CD4-positive, alpha-beta T cell (primary cell): Measurements from ENCODE around the gene MTG1. TPM values are rescaled to one million over a fixed set of nuclear protein-coding genes. Genes with fewer than 3 reads are reported as not detected.

Experiments used
- ATAC-seq: fragments of 200-7000 bp; cut with Tn5 transposase; one replicate; pipeline ENCODE4 v1.10.0; 2022; ENCODE audit warnings: mild to moderate bottlenecking; ENCODE audit not compliant: poor library complexity
- CTCF ChIA-PET: fragments of 350-600 bp; sonication (Branson Sonifier 250); formaldehyde crosslinking; loops from one replicate; lab custom pipeline; 2021; ENCODE audit warnings: antibody characterized with exemption, inconsistent platforms; lab: Charles Lee
- POLR2A ChIA-PET: fragments of 350-600 bp; sonication (Branson Sonifier 250); formaldehyde crosslinking; loops from one replicate; lab custom pipeline; 2021; ENCODE audit warnings: antibody characterized with exemption, inconsistent platforms; lab: Charles Lee
- DNase-seq, 14 experiments: peaks; one replicate each; pipeline ENCODE4 v3.0.0-alpha.2; 2013 to 2020; ENCODE audit warnings: mixed read lengths in 2 of 14
- H3K27ac ChIP-seq, 2 donors: one replicate each; pipeline versions ENCODE4 v1.5.1 to v1.7.0; 2013; ENCODE audit warnings: low read length in 2 of 2, low read depth in 1 of 2, mild to moderate bottlenecking in 1 of 2
- H3K27me3 ChIP-seq, 2 experiments: 1 replicate in 1 of 2; 2 replicates in 1 of 2; pipeline versions ENCODE4 v1.6.1 to v1.7.0; 2013; ENCODE audit warnings: low read length in 2 of 2, control low read depth in 1 of 2, mild to moderate bottlenecking in 1 of 2, moderate library complexity in 1 of 2; ENCODE audit not compliant: insufficient read depth in 2 of 2, control insufficient read depth in 1 of 2
- H3K36me3 ChIP-seq: one replicate; pipeline ENCODE4 v1.6.1; 2013; ENCODE audit warnings: low read length, control low read depth; ENCODE audit not compliant: insufficient read depth
- H3K4me1 ChIP-seq: one replicate; pipeline ENCODE4 v1.6.1; 2013; ENCODE audit warnings: low read length, control low read depth; ENCODE audit not compliant: insufficient read depth
- H3K4me3 ChIP-seq: one replicate; pipeline ENCODE4 v1.5.1; 2013; ENCODE audit warnings: mild to moderate bottlenecking, low read length, moderate library complexity
- H3K9me3 ChIP-seq, 2 experiments: 1 replicate in 1 of 2; 2 replicates in 1 of 2; pipeline versions ENCODE4 v1.6.1 to v1.7.0; 2013; ENCODE audit warnings: low read length in 2 of 2, mild to moderate bottlenecking in 2 of 2, control low read depth in 1 of 2, moderate library complexity in 1 of 2; ENCODE audit not compliant: control insufficient read depth in 1 of 2, insufficient read depth in 1 of 2
- H3K27ac Mint-ChIP-seq: one replicate; pipeline ENCODE4 v1.8.0; 2020; ENCODE audit warnings: mixed read lengths
- H3K27me3 Mint-ChIP-seq: one replicate; pipeline ENCODE4 v1.8.0; 2021; ENCODE audit warnings: mixed read lengths
- H3K36me3 Mint-ChIP-seq: one replicate; pipeline ENCODE4 v1.8.0; 2021; ENCODE audit warnings: low read depth, mixed read lengths
- H3K4me1 Mint-ChIP-seq: one replicate; pipeline ENCODE4 v1.8.0; 2021; ENCODE audit warnings: low read depth, mixed read lengths
- H3K4me3 Mint-ChIP-seq: one replicate; pipeline ENCODE4 v1.8.0; 2020; ENCODE audit warnings: mild to moderate bottlenecking, mixed read lengths
- H3K9me3 Mint-ChIP-seq: one replicate; pipeline ENCODE4 v1.8.0; 2020; ENCODE audit warnings: mixed read lengths
- intact Hi-C, 2 experiments: fragments of 100-400 bp; cut with DNase I in 1 of 2; cut with micrococcal nuclease in 1 of 2; formaldehyde crosslinking; loops; one replicate each; pipeline versions ENCODE4 v1.15.1 to v1.9.0; 2023 to 2025; cut with DNase I, micrococcal nuclease
- total RNA-seq, 174 experiments: library from RNA in 2 of 174; stranded (reverse) in 2 of 174; gene quantifications; one replicate each; pipeline ENCODE4 v1.2.3 and lab custom pipeline; 2021 to 2026
- TF ChIP-seq, protein P1 (sequence below): fragments of 200-600 bp; IDR thresholded peaks from one replicate; pipeline ENCODE4 v1.8.0; 2022; ENCODE audit warnings: antibody characterized with exemption, mild to moderate bottlenecking

Gene MTG1
- total RNA-seq, 2 experiments from 2014 or later, result 28.5 to 34.9 TPM

DNA sequence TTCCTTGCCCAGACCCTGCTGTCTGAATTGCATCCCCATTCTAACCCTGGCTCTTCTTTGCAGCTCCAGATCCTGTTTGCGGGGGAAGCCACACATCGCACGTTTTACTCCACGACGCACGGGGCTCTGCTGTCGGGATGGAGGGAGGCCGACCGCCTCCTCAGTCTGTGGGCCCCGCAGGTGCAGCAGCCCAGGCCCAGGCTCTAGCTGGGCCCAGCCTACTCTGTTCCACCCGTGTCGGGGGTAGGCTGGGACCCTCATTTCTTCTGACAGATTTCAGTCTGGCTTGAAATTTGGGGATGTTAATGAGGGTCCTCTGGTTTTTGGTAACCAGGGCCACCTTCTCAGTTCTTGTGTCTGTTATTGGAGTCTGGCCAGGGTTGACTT lies 2.7 kb upstream of the MTG1 start:
- peaks cover 57% of the 10 kb centered on the region for H3K4me1 Mint-ChIP-seq
- H3K27ac Mint-ChIP-seq, result peak overlapping the region; percentile 93
- no peaks in the 10 kb centered on the region for H3K9me3 Mint-ChIP-seq
- ChIA-PET POLR2A (interaction anchor here (0.6 to 2.6 kb wide), 2 partner anchors 13 to 84 kb away, joined by 6 to 19 read pairs; partner anchors contain the start of gene PAOX), CTCF (no interaction called here)
- H3K27ac ChIP-seq, result peak overlapping the region; percentile 23 to 72
- peak overlapping the region; percentile 48 for H3K4me3 Mint-ChIP-seq
- ATAC-seq (no peak), DNase-seq (no peak)
- H3K27me3 Mint-ChIP-seq, result no peaks in the 10 kb centered on the region
- H3K36me3 ChIP-seq, result peaks cover 8% of the 10 kb centered on the region
- no peak overlapping the region for H3K4me3 ChIP-seq
- H3K4me1 ChIP-seq, result peaks cover 66% of the 10 kb centered on the region
- H3K36me3 Mint-ChIP-seq, result peaks cover 14% of the 10 kb centered on the region
- H3K9me3 ChIP-seq, result no peaks in the 10 kb centered on the region
- TF ChIP-seq, protein P1, sequence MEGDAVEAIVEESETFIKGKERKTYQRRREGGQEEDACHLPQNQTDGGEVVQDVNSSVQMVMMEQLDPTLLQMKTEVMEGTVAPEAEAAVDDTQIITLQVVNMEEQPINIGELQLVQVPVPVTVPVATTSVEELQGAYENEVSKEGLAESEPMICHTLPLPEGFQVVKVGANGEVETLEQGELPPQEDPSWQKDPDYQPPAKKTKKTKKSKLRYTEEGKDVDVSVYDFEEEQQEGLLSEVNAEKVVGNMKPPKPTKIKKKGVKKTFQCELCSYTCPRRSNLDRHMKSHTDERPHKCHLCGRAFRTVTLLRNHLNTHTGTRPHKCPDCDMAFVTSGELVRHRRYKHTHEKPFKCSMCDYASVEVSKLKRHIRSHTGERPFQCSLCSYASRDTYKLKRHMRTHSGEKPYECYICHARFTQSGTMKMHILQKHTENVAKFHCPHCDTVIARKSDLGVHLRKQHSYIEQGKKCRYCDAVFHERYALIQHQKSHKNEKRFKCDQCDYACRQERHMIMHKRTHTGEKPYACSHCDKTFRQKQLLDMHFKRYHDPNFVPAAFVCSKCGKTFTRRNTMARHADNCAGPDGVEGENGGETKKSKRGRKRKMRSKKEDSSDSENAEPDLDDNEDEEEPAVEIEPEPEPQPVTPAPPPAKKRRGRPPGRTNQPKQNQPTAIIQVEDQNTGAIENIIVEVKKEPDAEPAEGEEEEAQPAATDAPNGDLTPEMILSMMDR, result no peak
- H3K27me3 ChIP-seq, result no peaks in the 10 kb centered on the region
- intact Hi-C loops, result loop anchor here (5.0 kb wide), 3 partner anchors 54 to 129 kb away; partner anchors contain the start of gene CALY (in 1 of the 2)

DNA sequence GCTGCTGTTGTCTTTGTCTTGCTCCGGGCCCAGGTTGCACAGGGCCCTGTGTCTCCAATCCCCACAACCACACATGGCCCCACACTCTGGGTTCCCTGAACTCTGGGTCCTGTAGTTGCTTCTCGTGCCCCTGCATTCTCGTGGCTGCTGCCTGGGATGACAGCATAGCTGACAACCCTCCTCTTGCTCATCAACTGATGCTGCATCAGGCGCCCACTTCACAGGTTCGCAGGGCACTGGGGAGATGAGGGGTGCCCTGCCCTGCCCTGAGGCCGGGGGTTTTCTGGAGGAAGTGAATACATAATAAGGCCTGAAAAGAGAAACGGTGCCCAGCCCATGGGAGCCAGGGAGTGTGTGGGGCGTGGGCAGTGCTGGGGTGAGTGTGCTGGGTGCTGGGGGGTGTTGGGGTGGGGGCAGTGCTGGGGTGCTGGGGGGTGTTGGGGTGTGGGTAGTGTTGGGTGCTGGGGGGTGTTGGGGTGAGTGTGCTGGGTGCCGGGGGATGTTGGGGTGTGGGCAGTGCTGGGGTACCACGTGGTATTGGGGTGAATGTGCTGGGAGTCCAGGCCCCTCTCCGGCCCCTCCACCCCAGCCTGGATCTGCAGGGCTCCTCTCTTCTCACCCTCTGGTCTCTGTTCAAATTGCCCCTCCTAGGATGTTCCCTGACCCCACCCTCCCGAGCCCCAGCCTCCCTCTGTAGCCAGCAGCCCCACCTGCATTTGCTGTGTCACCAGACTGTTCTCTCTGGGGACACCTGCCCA lies 2.0 kb upstream of the MTG1 start:
- intact Hi-C loops, result loop anchor here (1.0 to 5.0 kb wide), 4 partner anchors 11 to 130 kb away; partner anchors contain the start of gene CALY (in 1 of the 2)

DNA sequence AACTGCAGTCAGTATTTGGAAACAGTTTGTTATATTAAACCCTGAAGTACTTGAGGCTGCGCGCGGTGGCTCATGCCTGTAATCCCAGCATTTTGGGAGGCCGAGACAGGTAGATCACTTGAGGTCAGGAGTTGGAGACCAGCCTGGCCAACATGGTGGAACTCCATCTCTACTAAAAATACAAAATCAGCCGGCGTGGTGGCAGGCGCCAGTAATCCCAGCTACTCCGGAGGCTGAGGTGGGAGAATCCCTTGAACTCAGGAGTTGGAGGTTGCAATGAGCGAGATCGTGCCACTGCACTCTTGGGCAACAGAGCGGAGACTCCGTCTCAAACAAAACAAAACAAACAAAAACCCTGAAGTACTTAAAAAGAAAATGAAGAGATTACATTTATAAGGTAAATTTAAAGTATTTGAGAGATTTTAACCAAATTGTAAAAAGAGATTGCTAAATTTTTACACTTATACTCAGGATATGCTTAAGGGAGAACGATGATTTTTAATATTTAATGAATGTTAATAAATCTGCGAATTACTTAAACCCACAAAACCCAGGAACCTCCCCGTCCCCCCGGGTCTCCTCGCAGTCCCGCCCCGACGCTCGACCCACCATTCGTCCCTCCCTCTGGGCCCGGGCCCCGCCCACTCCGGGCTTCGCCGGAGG lies 425 bp upstream of the MTG1 start:
- DNase-seq (peak in 1 of 14 experiments; percentile 97), ATAC-seq (no peak)
- Mint-ChIP-seq H3K4me3 (peak overlapping the region; percentile 95), H3K27ac (peak overlapping the region; percentile 90), H3K36me3 (peaks cover 36% of the 10 kb centered on the region), H3K4me1 (peaks cover 51% of the 10 kb centered on the region), H3K9me3 (no peaks in the 10 kb centered on the region), H3K27me3 (no peaks in the 10 kb centered on the region)
- Histone ChIP-seq H3K4me1 (peaks cover 63% of the 10 kb centered on the region), H3K9me3 (no peaks in the 10 kb centered on the region), H3K27me3 (no peaks in the 10 kb centered on the region), H3K4me3 (peak overlapping the region; percentile 74), H3K27ac (peak overlapping the region in 1 of 2 donors; percentile 65), H3K36me3 (peaks cover 26% of the 10 kb centered on the region)
- CTCF ChIA-PET, result interaction anchor here (0.7 to 1.3 kb wide), 2 partner anchors 40 to 64 kb away, joined by 3 to 4 read pairs; no protein-coding TSS in a partner anchor
- TF ChIP-seq, protein P1, result no peak
- POLR2A ChIA-PET, result interaction anchor here (0.7 kb wide), 1 partner anchor 64 kb away, joined by 5 read pairs; no protein-coding TSS in a partner anchor
- intact Hi-C loops, result loop anchor here (2.0 to 5.0 kb wide), 5 partner anchors 21 to 131 kb away; partner anchors contain the start of genes CALY (in 1 of the 2) and ECHS1 (in 1 of the 2)

More for the DNA sequence above, 2.0 kb upstream of the MTG1 start:
- peaks cover 20% of the 10 kb centered on the region for H3K36me3 Mint-ChIP-seq
- DNase-seq (peak in 2 of 14 experiments; percentile 31 to 43), ATAC-seq (no peak)
- Histone ChIP-seq H3K9me3 (no peaks in the 10 kb centered on the region), H3K36me3 (peaks cover 15% of the 10 kb centered on the region), H3K27ac (peak overlapping the region; percentile 23 to 72), H3K4me1 (peaks cover 66% of the 10 kb centered on the region), H3K4me3 (no peak overlapping the region), H3K27me3 (no peaks in the 10 kb centered on the region)
- H3K27me3 Mint-ChIP-seq, result no peaks in the 10 kb centered on the region
- H3K4me3 Mint-ChIP-seq, result peak overlapping the region; percentile 48
- TF ChIP-seq, protein P1, result no peak
- no peak overlapping the region for H3K27ac Mint-ChIP-seq
- ChIA-PET POLR2A (interaction anchor here (0.9 kb wide), 1 partner anchor 15 kb away, joined by 3 read pairs; no protein-coding TSS in a partner anchor), CTCF (no interaction called here)
- H3K4me1 Mint-ChIP-seq, result peaks cover 57% of the 10 kb centered on the region
- no peaks in the 10 kb centered on the region for H3K9me3 Mint-ChIP-seq
